Left renal pelvis (tissue), 4 donors: ENCODE results near the gene PSMC4. TPM values are rescaled to one million over a fixed set of nuclear protein-coding genes. Genes with fewer than 3 reads are reported as not detected.
A peak's percentile ranks its signal among the peaks of the same experiment; 100 is the strongest.
"Not testable (repeated sequence)": the region's sequence is repeated elsewhere in the genome, so short reads cannot be mapped to it uniquely, and the experiment has no call there.

Experiments
- DNase-seq, 4 donors: peaks; one replicate each; pipeline ENCODE4 v3.0.0-alpha.2; 2013; ENCODE audit warnings: low read depth in 4 of 4, low spot score in 3 of 4
- polyA plus RNA-seq, 4 donors: library from polyadenylated mRNA; unstranded; fragments of 120-200 nt; gene quantifications; one replicate each; pipeline ENCODE4 v1.2.1, GENCODE V29; 2013; ENCODE audit not compliant: insufficient read length in 4 of 4

The PSMC4 gene
- polyA plus RNA-seq, 4 donors, result 55.3 to 103 (median 85.8) TPM

DNA sequence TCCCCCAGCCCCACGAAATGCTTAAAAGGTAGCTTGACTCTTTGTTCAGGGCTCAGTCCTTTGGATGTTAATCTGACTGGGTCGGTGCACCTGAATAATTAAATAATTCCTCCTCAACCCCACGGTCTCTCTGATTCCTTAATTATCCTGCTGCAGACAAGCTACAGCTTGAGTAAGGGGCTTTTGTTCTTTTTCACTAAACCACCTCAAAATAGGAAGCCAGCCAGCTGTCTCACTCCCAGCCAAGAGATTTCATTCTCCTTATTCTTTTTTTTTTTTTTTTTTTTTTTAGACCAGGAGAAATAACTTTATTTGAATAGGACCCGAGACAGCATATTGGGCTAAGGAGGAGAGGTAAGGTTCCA, 28.6 kb upstream of the PSMC4 start:
- DNase-seq, result no peak

DNA sequence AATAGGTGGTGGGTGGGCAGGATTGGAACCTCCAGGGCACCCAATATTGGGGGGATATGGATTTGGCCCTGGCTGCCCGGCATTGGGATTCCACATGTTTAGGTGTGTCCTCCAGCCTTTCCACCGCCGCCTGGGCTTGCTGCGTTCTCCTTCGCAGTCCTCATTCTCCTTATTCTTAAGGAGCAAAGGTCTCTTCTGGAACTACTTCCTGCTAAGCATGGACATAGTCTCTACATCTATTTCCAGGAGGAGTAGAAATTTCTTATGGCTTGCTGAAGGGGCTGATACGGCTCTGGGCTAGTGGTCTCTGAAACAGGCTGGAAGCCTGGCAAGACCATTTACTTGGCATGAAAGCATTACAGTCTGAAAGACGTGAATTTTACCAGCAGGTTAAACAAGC, 27.4 kb upstream of the PSMC4 start:
- no peak for DNase-seq

DNA sequence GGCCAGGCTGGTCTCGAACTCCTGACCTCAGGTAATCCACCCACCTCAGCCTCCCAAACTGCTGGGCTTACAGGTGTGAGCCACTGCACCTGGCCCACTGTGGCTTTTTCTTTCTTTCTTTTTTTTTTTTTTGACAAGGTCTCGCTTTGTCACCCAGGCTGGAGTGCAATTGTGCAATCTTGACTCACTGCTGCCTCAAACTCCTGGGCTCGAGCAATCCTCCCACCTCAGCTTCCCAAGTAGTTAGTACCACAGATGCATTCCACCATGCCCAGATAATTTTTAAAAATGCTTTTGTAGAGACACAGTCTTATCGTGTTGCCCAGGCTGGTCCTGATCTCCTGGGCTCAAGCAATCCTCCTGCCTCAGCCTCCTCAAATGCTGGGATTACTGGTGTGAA, 24.4 kb upstream of the PSMC4 start:
- DNase-seq, result no peak

DNA sequence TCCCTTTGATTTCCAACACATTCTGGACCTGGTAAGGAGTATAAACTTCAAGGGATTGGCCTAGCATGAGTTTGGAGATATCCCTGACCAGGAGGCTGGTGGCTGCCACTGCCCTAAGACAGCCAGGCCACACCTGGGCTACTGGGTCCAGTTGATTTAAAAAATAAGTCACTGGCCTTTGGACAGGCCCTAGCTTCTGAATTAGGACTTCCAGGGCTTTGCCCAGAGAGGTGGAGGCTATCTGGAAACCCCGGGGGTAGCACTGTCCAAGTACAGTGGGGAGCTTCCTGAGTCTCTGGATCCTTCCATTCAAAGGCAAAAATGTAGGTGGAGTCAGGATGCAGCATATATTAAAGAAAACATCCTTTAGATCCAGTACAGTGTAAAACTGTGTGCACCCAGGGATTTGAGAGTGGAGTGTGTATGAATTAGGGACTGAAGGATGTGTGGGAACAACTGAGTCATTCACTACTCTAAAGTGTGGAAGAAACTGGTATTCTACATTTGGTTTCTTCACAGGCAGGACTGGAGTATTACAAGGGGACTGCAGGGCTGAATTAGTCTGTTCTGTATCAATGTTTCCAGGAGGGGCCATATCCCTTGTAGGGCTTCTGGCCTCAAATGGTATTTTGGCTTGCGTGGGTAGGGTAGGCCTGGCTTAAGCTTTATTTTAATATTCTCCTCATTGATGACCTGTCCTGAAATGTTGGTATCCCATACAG, 21.8 kb upstream of the PSMC4 start:
- DNase-seq, result no peak

DNA sequence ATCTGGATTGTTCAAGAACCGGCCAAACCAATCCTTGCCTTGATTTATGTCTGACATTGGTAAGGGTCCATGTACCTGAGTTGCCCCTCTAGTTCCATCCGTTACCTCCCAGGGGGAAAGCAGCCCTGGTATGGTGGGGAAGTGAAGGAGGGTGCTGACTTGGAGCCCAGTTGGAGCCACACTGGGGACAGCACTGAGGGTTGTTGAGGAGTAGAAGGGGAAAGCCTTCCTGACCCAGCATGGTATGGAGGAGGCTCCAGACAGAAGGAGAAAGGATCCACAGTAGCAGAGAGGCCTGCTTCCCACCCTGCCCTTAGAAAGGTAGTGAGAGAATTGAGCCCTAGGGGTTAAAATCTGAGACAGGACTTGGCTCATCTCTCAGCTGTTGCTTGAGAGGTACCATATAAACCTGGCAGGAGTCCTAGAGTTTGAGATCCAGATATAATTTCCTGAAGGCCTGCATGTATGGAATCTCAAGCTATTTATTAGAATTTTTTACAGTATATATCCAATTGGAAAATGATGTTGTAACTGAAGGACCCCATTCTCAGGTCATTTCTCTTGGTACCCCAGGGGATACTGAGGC, 19.8 kb upstream of the PSMC4 start:
- DNase-seq, result no peak

- no peak for DNase-seq
Observed at GRCh38 chr19:39951686-39952085, 19.3 kb upstream of the PSMC4 start.

GRCh38 chr19:39953915-39954314, 17.1 kb upstream of the PSMC4 start:
- DNase-seq, result no peak

- not testable (repeated sequence) for DNase-seq
Observed at GRCh38 chr19:39957886-39958285, 13.1 kb upstream of the PSMC4 start.

- DNase-seq, result not testable (repeated sequence)
Observed at GRCh38 chr19:39958942-39959341, 12.0 kb upstream of the PSMC4 start.

- not testable (repeated sequence) for DNase-seq
Observed at GRCh38 chr19:39959407-39959806, 11.6 kb upstream of the PSMC4 start.

DNA sequence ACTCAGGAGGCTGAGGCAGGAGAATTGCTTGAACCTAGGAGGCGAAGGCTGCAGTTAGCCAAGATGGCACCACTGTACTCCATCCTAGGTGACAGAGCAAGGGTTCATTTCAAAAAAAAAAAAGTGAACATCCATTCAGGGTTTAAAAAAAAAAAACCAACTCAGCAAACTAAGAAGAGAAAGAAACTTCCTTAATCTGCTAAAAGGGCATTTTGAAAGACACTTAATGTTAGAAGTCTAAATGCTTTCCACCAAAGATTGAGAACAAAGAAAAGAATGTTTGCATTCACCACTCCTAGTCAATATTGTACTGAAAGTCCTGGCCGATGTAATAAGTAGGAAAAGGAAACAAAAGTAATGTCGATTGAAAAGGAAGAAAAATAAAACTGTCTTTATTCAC, 7.1 kb upstream of the PSMC4 start:
- no peak for DNase-seq

- no peak for DNase-seq
Observed at GRCh38 chr19:39966617-39967016, 4.3 kb upstream of the PSMC4 start.

- no peak for DNase-seq
Observed at GRCh38 chr19:39967561-39967960, 3.4 kb upstream of the PSMC4 start.

DNA sequence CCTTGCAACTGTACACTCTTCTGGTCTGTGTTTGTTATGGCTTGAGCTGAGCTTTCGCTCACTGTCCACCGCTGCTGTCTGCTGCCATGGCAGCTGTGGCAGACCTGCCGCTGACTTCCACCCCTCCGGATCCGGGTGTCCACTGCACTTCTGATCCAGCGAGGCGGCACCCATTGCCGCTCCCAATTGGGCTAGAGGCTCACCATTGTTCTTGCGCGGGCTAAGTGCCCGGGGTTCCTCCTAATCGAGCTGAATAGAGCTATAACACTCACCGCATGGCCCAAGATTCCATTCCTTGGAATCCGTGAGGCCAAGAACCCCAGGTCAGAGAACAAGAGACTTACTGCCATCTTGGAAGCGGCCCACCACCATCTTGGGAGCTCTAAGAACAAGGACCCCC, 2.2 kb upstream of the PSMC4 start:
- DNase-seq, result no peak

GRCh38 chr19:39969266-39969665, 1.7 kb upstream of the PSMC4 start:
- no peak for DNase-seq

DNA sequence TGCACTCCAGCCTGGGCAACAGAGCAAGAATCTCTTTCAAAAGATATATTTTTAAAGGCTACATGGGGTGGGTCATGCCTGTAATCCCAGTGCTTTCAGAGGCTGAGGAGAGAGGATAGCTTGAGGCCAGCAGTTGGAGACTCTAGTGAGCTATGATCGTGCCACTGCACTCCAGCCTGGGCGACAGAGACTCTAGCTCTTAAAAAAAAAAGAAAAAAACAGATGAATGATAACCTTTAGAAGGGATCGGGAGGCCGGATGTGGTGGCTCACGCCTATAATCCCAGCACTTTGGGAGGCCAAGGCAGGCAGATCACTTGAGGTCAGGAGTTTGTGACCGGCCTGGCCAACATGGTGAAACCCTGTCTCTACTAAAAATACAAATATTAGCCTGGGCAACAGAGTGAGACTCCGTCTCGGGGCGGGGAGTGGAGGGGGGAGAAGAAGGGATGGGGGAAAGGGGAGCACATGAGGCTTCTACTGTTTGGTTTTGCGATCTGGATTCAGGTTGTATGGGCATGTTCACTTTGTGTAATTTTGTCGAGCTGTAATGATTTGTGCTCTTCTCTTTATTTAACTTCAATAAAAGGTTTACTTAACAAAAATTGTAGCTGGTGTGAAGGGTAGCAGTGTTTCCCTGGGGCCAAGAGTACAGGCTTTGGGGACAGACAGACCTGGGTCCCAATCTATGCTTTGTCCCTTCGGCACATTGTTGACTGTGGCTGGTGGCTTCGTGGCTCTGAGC, 1.1 kb upstream of the PSMC4 start:
- DNase-seq, result no peak

GRCh38 chr19:39970425-39970674, 615 bp upstream of the PSMC4 start:
- DNase-seq, result peak in 2 of 4 donors; percentile 11 to 22

- no peak for DNase-seq
Observed at GRCh38 chr19:39971380-39972035, 543 bp downstream of the PSMC4 start.

DNA sequence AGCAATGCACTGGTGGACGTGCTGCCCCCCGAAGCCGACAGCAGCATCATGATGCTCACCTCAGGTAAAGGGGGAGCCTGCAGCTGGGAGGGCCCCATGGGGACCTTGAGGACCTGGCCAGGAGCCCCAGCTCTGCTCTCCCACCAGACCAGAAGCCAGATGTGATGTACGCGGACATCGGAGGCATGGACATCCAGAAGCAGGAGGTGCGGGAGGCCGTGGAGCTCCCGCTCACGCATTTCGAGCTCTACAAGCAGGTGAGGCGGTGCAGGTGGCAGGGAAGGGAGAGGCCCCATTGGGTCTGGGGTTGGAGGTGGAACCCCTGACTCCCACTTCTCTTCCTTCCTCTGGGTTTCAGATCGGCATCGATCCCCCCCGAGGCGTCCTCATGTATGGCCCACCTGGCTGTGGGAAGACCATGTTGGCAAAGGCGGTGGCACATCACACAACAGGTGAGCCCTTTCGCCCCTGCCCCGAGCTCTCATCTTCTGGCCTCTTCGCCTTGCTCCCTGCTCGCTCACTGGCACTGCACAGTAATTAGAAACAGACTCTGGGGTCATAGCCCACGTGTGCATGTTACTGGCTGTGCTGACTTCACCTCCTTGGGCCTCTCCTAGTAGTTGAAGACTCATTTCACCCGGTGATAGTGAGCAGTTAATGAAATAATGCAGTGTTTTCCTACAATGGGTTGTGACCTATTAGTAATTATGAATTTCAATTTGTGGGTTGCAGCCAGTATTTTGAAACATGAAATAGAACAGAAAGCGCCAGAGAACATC, 3.6 kb downstream of the PSMC4 start:
- DNase-seq, result no peak

GRCh38 chr19:39982883-39983282, 11.9 kb downstream of the PSMC4 start:
- DNase-seq, result no peak

DNA sequence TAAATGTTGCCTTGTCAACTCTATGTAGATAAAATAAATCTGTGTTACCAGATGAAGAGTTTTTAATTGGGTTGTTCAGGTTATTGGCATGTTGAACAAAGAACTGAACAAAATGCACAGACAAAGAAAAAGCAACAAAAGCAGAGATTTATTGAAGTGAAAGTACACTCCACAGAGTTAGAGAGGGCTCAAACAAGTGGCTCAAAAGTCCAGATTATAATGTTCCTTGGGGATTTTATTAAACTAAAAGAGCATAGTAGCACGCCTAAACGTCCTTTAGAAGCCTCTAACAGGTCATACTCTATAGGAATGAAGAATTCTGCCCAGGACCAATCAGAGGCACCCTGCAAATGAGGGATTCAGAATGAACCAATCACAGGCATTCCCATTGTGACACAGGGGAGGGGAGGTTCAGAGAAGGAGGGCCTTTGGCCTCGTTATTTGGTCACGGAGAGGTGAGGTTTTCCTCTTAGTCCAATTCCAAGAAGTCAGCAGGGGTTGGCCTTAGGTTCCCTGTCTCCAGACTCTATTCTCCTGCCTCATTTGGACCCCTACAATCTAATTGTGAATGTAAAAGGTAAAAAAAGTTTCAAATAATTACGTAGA, 12.8 kb downstream of the PSMC4 start:
- DNase-seq, result no peak
